ENCODE data around the gene SMC5.

Gene SMC5

GRCh38 chr9:70363760-70364159 lies 105.0 kb downstream of the SMC5 start:
- no peaks in the 10 kb centered on the region for H3K27me3 ChIP-seq (ENCODE audit: insufficient read depth, low read length, poor library complexity, severe bottlenecking)
- no peak overlapping the region for H2AFZ ChIP-seq (ENCODE audit: low read length)
- no peaks in the 10 kb centered on the region for H3K9me3 ChIP-seq (ENCODE audit: insufficient read depth, low read depth, low read length)
- H3F3A ChIP-seq (ENCODE audit: low read depth) = no peaks in the 10 kb centered on the region
- H3K4me2 ChIP-seq (ENCODE audit: low read depth, low read length, poor library complexity, severe bottlenecking) = no peak overlapping the region
- TF ChIP-seq, protein P1, sequence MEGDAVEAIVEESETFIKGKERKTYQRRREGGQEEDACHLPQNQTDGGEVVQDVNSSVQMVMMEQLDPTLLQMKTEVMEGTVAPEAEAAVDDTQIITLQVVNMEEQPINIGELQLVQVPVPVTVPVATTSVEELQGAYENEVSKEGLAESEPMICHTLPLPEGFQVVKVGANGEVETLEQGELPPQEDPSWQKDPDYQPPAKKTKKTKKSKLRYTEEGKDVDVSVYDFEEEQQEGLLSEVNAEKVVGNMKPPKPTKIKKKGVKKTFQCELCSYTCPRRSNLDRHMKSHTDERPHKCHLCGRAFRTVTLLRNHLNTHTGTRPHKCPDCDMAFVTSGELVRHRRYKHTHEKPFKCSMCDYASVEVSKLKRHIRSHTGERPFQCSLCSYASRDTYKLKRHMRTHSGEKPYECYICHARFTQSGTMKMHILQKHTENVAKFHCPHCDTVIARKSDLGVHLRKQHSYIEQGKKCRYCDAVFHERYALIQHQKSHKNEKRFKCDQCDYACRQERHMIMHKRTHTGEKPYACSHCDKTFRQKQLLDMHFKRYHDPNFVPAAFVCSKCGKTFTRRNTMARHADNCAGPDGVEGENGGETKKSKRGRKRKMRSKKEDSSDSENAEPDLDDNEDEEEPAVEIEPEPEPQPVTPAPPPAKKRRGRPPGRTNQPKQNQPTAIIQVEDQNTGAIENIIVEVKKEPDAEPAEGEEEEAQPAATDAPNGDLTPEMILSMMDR (conservative IDR thresholded peaks at IDR 0.05; ENCODE audit: low read length) = no peak
- no peak for TF ChIP-seq EZH2phosphoT487 (IDR thresholded peaks at IDR 0.05; ENCODE audit: borderline replicate concordance)
- no peaks in the 10 kb centered on the region for H3K79me2 ChIP-seq (ENCODE audit: insufficient read depth, low read length)
- H3K9me2 ChIP-seq (replicated peaks; ENCODE audit: low read depth, low read length) = no peaks in the 10 kb centered on the region
- no peaks in the 10 kb centered on the region for H4K20me1 ChIP-seq (ENCODE audit: insufficient read depth, low read length, poor library complexity, severe bottlenecking)
- no peaks in the 10 kb centered on the region for H3K36me3 ChIP-seq (ENCODE audit: insufficient read depth, low read length)
- no peak overlapping the region for H3K4me3 ChIP-seq (ENCODE audit: low read length, poor library complexity, severe bottlenecking)
- no peaks in the 10 kb centered on the region for H3K4me1 ChIP-seq (ENCODE audit: insufficient read depth, low read length, poor library complexity, severe bottlenecking)
- no peak overlapping the region for H3K9ac ChIP-seq (ENCODE audit: low read depth, low read length, poor library complexity, severe bottlenecking)

DNA sequence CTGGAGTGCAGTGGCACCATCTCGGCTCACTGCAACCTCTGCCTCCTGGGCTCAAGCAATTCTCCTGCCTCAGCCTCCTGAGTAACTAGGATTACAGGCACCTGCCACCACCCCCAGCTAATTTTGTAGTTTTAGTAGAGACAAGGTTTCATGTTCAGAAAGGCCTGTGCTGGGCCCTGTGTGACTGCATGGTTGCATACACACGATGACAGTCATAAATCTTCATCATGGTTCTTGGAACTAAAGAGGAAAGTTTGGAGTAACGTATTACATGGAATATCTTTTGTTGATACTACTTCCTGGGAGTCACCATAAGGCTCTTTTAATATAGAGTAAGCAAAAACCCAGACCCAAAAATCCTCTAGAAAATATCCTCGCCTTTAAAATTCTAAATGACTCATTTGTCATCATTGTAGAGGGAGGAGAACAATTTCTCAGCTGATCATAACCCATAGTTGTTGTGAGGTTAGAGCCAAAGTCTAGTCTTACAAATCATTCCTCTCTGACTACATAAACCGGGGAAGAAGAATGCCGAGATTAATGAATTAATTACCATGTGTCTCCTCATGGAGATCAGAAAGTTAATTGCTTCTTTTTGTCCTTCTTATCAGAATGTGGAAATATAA lies 108.6 kb downstream of the SMC5 start:
- H3K9me2 ChIP-seq (replicated peaks; ENCODE audit: low read depth, low read length) = no peaks in the 10 kb centered on the region
- H2AFZ ChIP-seq (ENCODE audit: low read length) = no peak overlapping the region
- H3K27me3 ChIP-seq (ENCODE audit: insufficient read depth, low read length, poor library complexity, severe bottlenecking) = no peaks in the 10 kb centered on the region
- no peak overlapping the region for H3K4me2 ChIP-seq (ENCODE audit: low read depth, low read length, poor library complexity, severe bottlenecking)
- no peaks in the 10 kb centered on the region for H3K36me3 ChIP-seq (ENCODE audit: insufficient read depth, low read length)
- no peak for TF ChIP-seq EZH2phosphoT487 (IDR thresholded peaks at IDR 0.05; ENCODE audit: borderline replicate concordance)
- TF ChIP-seq, protein P1 (conservative IDR thresholded peaks at IDR 0.05; ENCODE audit: low read length) = no peak
- no peak overlapping the region for H3K9ac ChIP-seq (ENCODE audit: low read depth, low read length, poor library complexity, severe bottlenecking)
- no peaks in the 10 kb centered on the region for H3K79me2 ChIP-seq (ENCODE audit: insufficient read depth, low read length)
- no peaks in the 10 kb centered on the region for H4K20me1 ChIP-seq (ENCODE audit: insufficient read depth, low read length, poor library complexity, severe bottlenecking)
- H3K4me1 ChIP-seq (ENCODE audit: insufficient read depth, low read length, poor library complexity, severe bottlenecking) = no peaks in the 10 kb centered on the region
- no peaks in the 10 kb centered on the region for H3F3A ChIP-seq (ENCODE audit: low read depth)
- H3K9me3 ChIP-seq (ENCODE audit: insufficient read depth, low read depth, low read length) = no peaks in the 10 kb centered on the region
- no peak overlapping the region for H3K4me3 ChIP-seq (ENCODE audit: low read length, poor library complexity, severe bottlenecking)

DNA sequence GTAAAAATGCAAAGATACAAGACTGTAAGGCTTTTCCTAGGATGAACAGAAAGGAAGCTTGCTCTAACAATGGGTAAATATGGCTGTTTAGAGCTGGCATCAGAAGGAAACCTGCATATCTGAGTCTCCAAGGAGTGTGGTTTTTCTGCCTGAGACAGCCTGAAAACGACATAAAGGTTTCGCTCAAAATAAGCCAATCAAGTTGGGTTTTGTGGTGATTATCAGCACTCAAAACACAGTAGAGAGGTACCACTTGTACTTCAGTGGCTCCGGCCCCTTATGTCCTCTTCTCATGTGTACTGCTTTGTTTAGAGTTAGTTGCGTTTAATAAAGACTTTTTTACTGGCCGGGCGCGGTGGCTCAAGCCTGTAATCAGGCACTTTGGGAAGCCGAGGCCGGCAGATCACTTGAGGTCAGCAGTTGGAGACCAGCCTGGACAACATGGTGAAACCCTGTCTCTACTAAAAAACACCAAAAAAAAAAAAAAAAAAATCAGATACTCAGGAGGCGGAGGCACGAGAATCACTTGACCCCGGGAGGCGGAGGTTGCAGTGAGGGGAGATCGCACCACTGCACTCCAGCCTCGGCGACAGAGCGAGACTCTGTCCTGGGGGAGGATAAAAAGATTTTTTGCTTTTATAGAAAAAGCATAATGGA lies 116.3 kb downstream of the SMC5 start:
- Histone ChIP-seq H3K9ac (ENCODE audit: low read depth, low read length, poor library complexity, severe bottlenecking) (no peak overlapping the region), H3K4me3 (ENCODE audit: low read length, poor library complexity, severe bottlenecking) (no peak overlapping the region), H3K79me2 (ENCODE audit: insufficient read depth, low read length) (no peaks in the 10 kb centered on the region), H2AFZ (ENCODE audit: low read length) (no peak overlapping the region), H3K27me3 (ENCODE audit: insufficient read depth, low read length, poor library complexity, severe bottlenecking) (no peaks in the 10 kb centered on the region), H3K4me2 (ENCODE audit: low read depth, low read length, poor library complexity, severe bottlenecking) (no peak overlapping the region), H3K9me3 (ENCODE audit: insufficient read depth, low read depth, low read length) (no peaks in the 10 kb centered on the region), H3K9me2 (replicated peaks; ENCODE audit: low read depth, low read length) (no peaks in the 10 kb centered on the region), H3K4me1 (ENCODE audit: insufficient read depth, low read length, poor library complexity, severe bottlenecking) (no peaks in the 10 kb centered on the region), H3K36me3 (ENCODE audit: insufficient read depth, low read length) (no peaks in the 10 kb centered on the region), H3F3A (ENCODE audit: low read depth) (no peaks in the 10 kb centered on the region), H4K20me1 (ENCODE audit: insufficient read depth, low read length, poor library complexity, severe bottlenecking) (no peaks in the 10 kb centered on the region)
- TF ChIP-seq EZH2phosphoT487 (IDR thresholded peaks at IDR 0.05; ENCODE audit: borderline replicate concordance) = no peak
- TF ChIP-seq, protein P1 (conservative IDR thresholded peaks at IDR 0.05; ENCODE audit: low read length) = no peak

All from Loucy (cell line).